Measurements from ENCODE around the gene PLXNA4. TPM values are rescaled to one million over a fixed set of nuclear protein-coding genes. Genes with fewer than 3 reads are reported as not detected.

Gene PLXNA4
- polyA plus RNA-seq, 1 donor (not counting 4 experiments of a cell fraction or from before 2014, with no cell fraction given) = 0.01 TPM

DNA sequence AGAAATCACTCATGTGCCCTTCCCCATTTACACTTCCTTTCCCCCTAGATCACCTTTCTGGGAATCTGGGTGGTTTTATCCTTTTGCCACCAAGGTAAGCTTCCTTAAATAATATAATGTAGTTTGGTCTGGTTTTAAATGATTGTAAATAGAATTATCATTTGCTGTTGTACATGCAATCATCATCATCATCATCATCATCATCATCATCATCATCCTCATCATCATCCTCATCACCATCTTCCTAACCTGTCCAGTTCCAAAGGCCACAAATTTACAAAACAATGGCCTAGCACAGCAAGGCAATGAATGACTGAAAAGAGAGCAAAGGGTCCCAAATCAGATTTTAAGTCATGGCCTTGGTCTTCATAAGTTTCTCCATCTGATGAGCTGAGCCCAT, 329.7 kb downstream of the PLXNA4 start:
- Histone ChIP-seq H3K9ac (ENCODE audit: control insufficient read depth, extremely low read depth, insufficient read depth, low read length) (no peak overlapping the region), H2AFZ (ENCODE audit: control insufficient read depth, low read length) (no peak overlapping the region), H3K4me3 (ENCODE audit: control insufficient read depth in 2 of 3, extremely low read depth in 1 of 3, insufficient read depth in 2 of 3, low read depth in 1 of 3, low read length in 3 of 3) (no peak overlapping the region), H3K9me3 (ENCODE audit: control insufficient read depth, low read depth, low read length) (no peaks in the 10 kb centered on the region), H3K27ac (ENCODE audit: control insufficient read depth, insufficient read depth, low read length) (no peak overlapping the region), H3K27me3 (ENCODE audit: control insufficient read depth, extremely low read depth, insufficient read depth, low read length) (peaks cover 12% of the 10 kb centered on the region), H4K20me1 (ENCODE audit: control insufficient read depth, extremely low read depth, insufficient read depth, low read length) (no peaks in the 10 kb centered on the region), H3K4me2 (ENCODE audit: control insufficient read depth, extremely low read depth, insufficient read depth, low read depth, low read length) (no peak overlapping the region), H3K36me3 (ENCODE audit: control insufficient read depth in 2 of 2, extremely low read depth in 1 of 2, insufficient read depth in 2 of 2, low read length in 2 of 2) (no peaks in the 10 kb centered on the region), H3K79me2 (ENCODE audit: control insufficient read depth, insufficient read depth, low read length) (no peaks in the 10 kb centered on the region), H3K9me1 (ENCODE audit: control insufficient read depth, extremely low read depth, insufficient read depth, low read length) (no peaks in the 10 kb centered on the region), H3K4me1 (ENCODE audit: control insufficient read depth, extremely low read depth, insufficient read depth, low read length) (peaks cover 2% of the 10 kb centered on the region)
- dilution Hi-C loops (cut with MboI; ENCODE audit: extremely low pct_ligation_motif_present, low sequenced_read_pairs) = no loop called here
- no peak for DNase-seq (ENCODE audit: low read depth, low spot score)
- FAIRE-seq = no peak
- TF ChIP-seq, protein P1, sequence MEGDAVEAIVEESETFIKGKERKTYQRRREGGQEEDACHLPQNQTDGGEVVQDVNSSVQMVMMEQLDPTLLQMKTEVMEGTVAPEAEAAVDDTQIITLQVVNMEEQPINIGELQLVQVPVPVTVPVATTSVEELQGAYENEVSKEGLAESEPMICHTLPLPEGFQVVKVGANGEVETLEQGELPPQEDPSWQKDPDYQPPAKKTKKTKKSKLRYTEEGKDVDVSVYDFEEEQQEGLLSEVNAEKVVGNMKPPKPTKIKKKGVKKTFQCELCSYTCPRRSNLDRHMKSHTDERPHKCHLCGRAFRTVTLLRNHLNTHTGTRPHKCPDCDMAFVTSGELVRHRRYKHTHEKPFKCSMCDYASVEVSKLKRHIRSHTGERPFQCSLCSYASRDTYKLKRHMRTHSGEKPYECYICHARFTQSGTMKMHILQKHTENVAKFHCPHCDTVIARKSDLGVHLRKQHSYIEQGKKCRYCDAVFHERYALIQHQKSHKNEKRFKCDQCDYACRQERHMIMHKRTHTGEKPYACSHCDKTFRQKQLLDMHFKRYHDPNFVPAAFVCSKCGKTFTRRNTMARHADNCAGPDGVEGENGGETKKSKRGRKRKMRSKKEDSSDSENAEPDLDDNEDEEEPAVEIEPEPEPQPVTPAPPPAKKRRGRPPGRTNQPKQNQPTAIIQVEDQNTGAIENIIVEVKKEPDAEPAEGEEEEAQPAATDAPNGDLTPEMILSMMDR (optimal IDR thresholded peaks at IDR 0.05 in 1 of 3, IDR thresholded peaks at IDR 0.05 in 1 of 3, conservative IDR thresholded peaks at IDR 0.05 in 1 of 3; ENCODE audit: extremely low read depth in 1 of 3, insufficient read depth in 2 of 3, low read length in 3 of 3) = no peak
- TF ChIP-seq EZH2 (IDR thresholded peaks at IDR 0.05; ENCODE audit: low read length) = no peak

DNA sequence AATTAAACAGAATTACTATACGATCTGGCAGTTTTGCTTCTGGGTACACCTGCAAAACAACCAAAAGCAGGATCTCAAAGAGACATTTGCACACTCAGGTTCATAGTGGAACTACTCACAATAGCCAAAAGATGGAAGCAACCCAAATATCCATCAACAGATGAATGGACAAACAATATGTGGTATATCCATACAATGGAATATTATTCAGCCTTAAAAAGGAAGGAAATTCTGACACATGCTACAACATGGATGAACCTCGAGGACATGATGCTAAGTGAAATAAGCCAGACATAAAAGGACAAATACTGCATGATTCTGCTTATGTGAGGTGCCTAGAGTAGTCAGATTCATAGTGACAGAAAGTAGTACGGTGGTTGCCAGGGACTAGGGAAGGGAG, 330.7 kb downstream of the PLXNA4 start:
- Histone ChIP-seq H3K36me3 (ENCODE audit: control insufficient read depth in 2 of 2, extremely low read depth in 1 of 2, insufficient read depth in 2 of 2, low read length in 2 of 2) (no peaks in the 10 kb centered on the region), H2AFZ (ENCODE audit: control insufficient read depth, low read length) (no peak overlapping the region), H3K4me1 (ENCODE audit: control insufficient read depth, extremely low read depth, insufficient read depth, low read length) (no peaks in the 10 kb centered on the region), H4K20me1 (ENCODE audit: control insufficient read depth, extremely low read depth, insufficient read depth, low read length) (no peaks in the 10 kb centered on the region), H3K79me2 (ENCODE audit: control insufficient read depth, insufficient read depth, low read length) (no peaks in the 10 kb centered on the region), H3K4me2 (ENCODE audit: control insufficient read depth, extremely low read depth, insufficient read depth, low read depth, low read length) (no peak overlapping the region), H3K9ac (ENCODE audit: control insufficient read depth, extremely low read depth, insufficient read depth, low read length) (no peak overlapping the region), H3K4me3 (ENCODE audit: control insufficient read depth in 2 of 3, extremely low read depth in 1 of 3, insufficient read depth in 2 of 3, low read depth in 1 of 3, low read length in 3 of 3) (no peak overlapping the region), H3K9me1 (ENCODE audit: control insufficient read depth, extremely low read depth, insufficient read depth, low read length) (no peaks in the 10 kb centered on the region), H3K9me3 (ENCODE audit: control insufficient read depth, low read depth, low read length) (no peaks in the 10 kb centered on the region), H3K27me3 (ENCODE audit: control insufficient read depth, extremely low read depth, insufficient read depth, low read length) (peaks cover 12% of the 10 kb centered on the region), H3K27ac (ENCODE audit: control insufficient read depth, insufficient read depth, low read length) (no peak overlapping the region)
- TF ChIP-seq EZH2 (IDR thresholded peaks at IDR 0.05; ENCODE audit: low read length) = no peak
- TF ChIP-seq, protein P1 (optimal IDR thresholded peaks at IDR 0.05 in 1 of 3, IDR thresholded peaks at IDR 0.05 in 1 of 3, conservative IDR thresholded peaks at IDR 0.05 in 1 of 3; ENCODE audit: extremely low read depth in 1 of 3, insufficient read depth in 2 of 3, low read length in 3 of 3) = no peak
- no peak for DNase-seq (ENCODE audit: low read depth, low spot score)
- FAIRE-seq = no peak
- dilution Hi-C loops (cut with MboI; ENCODE audit: extremely low pct_ligation_motif_present, low sequenced_read_pairs) = no loop called here

All from keratinocyte (primary cell).